Stimulated activated CD4-positive, alpha-beta T cell treated with anti-CD3 and anti-CD28 coated beads, TNF-alpha, amount 100 ng/mL, for 1 hour (primary cell): ENCODE results near the gene CACNA2D2.

Experiments used
- DNase-seq, 3 donors: peaks; one replicate each; pipeline ENCODE4 v3.0.0-alpha.2; 2020; ENCODE audit warnings: low read depth in 3 of 3, low spot score in 1 of 3

CACNA2D2 gene

GRCh38 chr3:50373146-50374051 is 130.0 kb downstream of the CACNA2D2 start:
- no peak for DNase-seq

- no peak for DNase-seq
These were observed 131.1 kb downstream of the CACNA2D2 start for GRCh38 chr3:50372349-50372748.

- DNase-seq: no peak
These were observed 132.2 kb downstream of the CACNA2D2 start for GRCh38 chr3:50371133-50371685.

GRCh38 chr3:50370594-50370993 is 132.8 kb downstream of the CACNA2D2 start:
- DNase-seq: no peak

GRCh38 chr3:50369012-50369670 is 134.3 kb downstream of the CACNA2D2 start:
- no peak for DNase-seq

- no peak for DNase-seq
These were observed 137.6 kb downstream of the CACNA2D2 start for GRCh38 chr3:50365842-50366220.

GRCh38 chr3:50365080-50365841 is 138.2 kb downstream of the CACNA2D2 start:
- DNase-seq: peak; percentile 84 to 93 (median 84)

GRCh38 chr3:50364573-50365079 is 138.8 kb downstream of the CACNA2D2 start:
- no peak for DNase-seq

GRCh38 chr3:50359760-50360110 is 143.7 kb downstream of the CACNA2D2 start:
- no peak for DNase-seq

- peak; percentile 83 to 90 (median 90) for DNase-seq
These were observed 144.3 kb downstream of the CACNA2D2 start, which contains the start of gene TMEM115 for GRCh38 chr3:50358911-50359759. Gene TMEM115 (minus strand): TSS chr3:50359521. CDS start chr3:50359063, 458 bp downstream.

- no peak for DNase-seq
These were observed 145.0 kb downstream of the CACNA2D2 start for GRCh38 chr3:50358355-50358910.

GRCh38 chr3:50357481-50357880 is 146.0 kb downstream of the CACNA2D2 start:
- DNase-seq: no peak

- DNase-seq: no peak
These were observed 146.9 kb downstream of the CACNA2D2 start for GRCh38 chr3:50356553-50356952.

GRCh38 chr3:50355829-50356552 is 147.4 kb downstream of the CACNA2D2 start:
- DNase-seq: no peak

GRCh38 chr3:50354850-50355249 is 148.6 kb downstream of the CACNA2D2 start:
- DNase-seq: no peak

- no peak for DNase-seq
These were observed 149.2 kb downstream of the CACNA2D2 start for GRCh38 chr3:50354186-50354764.

- DNase-seq: no peak
These were observed 150.0 kb downstream of the CACNA2D2 start for GRCh38 chr3:50353245-50354004.

GRCh38 chr3:50352781-50353180 is 150.7 kb downstream of the CACNA2D2 start:
- DNase-seq: no peak
